Measurements from ENCODE around the gene CFAP97D2. TPM values are rescaled to one million over a fixed set of nuclear protein-coding genes. Genes with fewer than 3 reads are reported as not detected.
"Not testable (repeated sequence)": the region's sequence is repeated elsewhere in the genome, so short reads cannot be mapped to it uniquely, and the experiment has no call there.

Gene CFAP97D2
- total RNA-seq, 1 donor from 2014 or later, result not detected

- no peak for DNase-seq (ENCODE audit: low read depth)
- TF ChIP-seq, protein P1, sequence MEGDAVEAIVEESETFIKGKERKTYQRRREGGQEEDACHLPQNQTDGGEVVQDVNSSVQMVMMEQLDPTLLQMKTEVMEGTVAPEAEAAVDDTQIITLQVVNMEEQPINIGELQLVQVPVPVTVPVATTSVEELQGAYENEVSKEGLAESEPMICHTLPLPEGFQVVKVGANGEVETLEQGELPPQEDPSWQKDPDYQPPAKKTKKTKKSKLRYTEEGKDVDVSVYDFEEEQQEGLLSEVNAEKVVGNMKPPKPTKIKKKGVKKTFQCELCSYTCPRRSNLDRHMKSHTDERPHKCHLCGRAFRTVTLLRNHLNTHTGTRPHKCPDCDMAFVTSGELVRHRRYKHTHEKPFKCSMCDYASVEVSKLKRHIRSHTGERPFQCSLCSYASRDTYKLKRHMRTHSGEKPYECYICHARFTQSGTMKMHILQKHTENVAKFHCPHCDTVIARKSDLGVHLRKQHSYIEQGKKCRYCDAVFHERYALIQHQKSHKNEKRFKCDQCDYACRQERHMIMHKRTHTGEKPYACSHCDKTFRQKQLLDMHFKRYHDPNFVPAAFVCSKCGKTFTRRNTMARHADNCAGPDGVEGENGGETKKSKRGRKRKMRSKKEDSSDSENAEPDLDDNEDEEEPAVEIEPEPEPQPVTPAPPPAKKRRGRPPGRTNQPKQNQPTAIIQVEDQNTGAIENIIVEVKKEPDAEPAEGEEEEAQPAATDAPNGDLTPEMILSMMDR (conservative IDR thresholded peaks at IDR 0.05; ENCODE audit: low read depth, low read length), result no peak
- no peak overlapping the region for H3K4me3 ChIP-seq (ENCODE audit: low read depth, low read length)
Observed at GRCh38 chr13:114145722-114146121, 33.3 kb upstream of the CFAP97D2 start.

DNA sequence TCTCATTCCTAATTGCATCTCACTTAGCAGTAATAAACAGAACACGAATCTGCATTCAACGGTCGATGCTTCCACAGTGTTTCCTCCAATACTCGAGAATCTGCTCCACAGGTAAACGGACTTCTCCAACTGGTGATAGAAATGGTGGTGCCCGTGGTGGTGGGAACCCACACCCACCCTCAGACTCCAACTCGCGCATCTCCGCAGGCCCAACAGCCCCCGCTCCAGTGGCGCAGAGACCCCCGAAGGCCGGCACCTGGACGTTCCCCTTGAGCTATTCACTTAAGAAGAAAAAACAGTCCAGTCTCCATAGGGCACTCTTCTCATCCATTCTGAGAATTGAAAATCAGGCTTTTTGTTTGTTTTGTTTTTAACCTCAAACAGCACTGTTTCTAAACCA, 32.9 kb upstream of the CFAP97D2 start:
- TF ChIP-seq, protein P1 (conservative IDR thresholded peaks at IDR 0.05; ENCODE audit: low read depth, low read length), result no peak
- H3K4me3 ChIP-seq (ENCODE audit: low read depth, low read length), result no peak overlapping the region
- no peak for DNase-seq (ENCODE audit: low read depth)

DNA sequence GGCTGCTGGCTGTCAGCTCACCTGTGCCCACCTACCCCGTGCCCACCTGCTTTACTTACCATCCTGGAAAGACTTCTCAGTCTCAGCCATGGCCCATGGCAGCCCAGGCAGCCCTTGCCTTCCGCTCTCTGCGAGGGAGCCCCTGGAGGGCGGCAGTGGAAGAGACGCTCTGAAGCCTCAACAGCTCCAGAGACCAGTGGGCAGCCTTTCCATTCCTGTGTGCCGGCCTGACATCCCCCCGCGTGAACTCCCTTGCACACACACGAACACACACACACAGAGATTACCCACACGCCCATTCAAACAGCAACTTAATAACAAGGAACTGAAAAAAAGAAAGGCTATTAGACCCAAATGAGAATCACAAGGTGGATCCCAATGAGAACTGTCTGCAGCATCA, 32.4 kb upstream of the CFAP97D2 start:
- no peak overlapping the region for H3K4me3 ChIP-seq (ENCODE audit: low read depth, low read length)
- TF ChIP-seq, protein P1 (conservative IDR thresholded peaks at IDR 0.05; ENCODE audit: low read depth, low read length), result no peak
- no peak for DNase-seq (ENCODE audit: low read depth)

DNA sequence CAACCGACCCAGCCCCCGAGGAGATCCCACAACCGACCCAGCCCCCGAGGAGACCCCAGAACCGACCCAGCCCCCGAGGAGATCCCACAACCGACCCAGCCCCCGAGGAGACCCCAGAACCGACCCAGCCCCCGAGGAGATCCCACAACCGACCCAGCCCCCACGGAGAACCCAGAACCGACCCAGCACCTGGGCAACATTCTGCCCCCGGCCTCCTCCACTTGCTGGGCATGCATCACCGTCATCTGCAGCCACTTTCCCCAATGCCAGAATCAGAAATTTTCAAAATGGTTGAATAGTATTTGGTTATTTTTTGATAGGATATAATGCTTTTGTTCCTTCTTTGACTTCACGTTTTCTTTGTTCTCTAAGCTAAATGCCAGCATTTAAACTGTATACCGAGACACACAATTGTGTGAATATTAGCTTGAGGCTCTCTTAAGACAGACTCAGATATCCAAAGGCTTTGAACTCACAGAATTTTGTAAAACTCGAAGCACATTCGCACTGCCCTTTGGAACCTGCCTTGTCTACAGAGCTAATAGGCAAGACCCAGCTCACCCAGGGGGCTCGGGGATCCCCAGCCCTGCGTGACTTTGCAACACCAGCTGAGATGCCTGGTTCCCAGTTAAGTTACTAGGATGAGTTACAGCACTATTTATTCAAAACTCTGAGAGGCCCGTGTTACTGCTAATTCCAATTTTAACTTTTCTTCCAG, 31.1 kb upstream of the CFAP97D2 start:
- DNase-seq (ENCODE audit: low read depth), result no peak
- H3K4me3 ChIP-seq (ENCODE audit: low read depth, low read length), result no peak overlapping the region
- TF ChIP-seq, protein P1 (conservative IDR thresholded peaks at IDR 0.05; ENCODE audit: low read depth, low read length), result no peak

- TF ChIP-seq, protein P1 (conservative IDR thresholded peaks at IDR 0.05; ENCODE audit: low read depth, low read length), result no peak
Observed at GRCh38 chr13:114148521-114148855, 30.6 kb upstream of the CFAP97D2 start.

DNA sequence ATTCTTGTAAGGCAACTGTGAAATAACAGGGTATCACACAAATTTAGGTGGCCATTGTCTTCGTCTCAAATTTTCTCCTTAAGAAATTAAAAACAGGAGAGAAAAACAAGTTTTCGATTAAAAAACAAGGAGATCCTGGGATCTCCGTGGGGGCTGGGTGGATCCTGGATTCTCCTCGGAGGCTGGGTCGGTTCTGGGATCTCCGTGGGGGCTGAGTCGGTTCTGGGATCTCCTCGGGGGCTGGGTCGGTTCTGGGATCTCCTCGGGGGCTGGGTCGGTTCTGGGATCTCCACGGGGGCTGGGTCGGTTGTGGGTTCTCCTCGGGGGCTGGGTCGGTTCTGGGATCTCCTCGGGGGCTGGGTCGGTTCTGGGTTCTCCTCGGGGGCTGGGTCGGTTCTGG, 30.2 kb upstream of the CFAP97D2 start:
- not testable (repeated sequence) for H3K4me3 ChIP-seq (ENCODE audit: low read depth, low read length)

More at GRCh38 chr13:114148521-114148855, 30.6 kb upstream of the CFAP97D2 start:
- DNase-seq (ENCODE audit: low read depth), result no peak
- no peak overlapping the region for H3K4me3 ChIP-seq (ENCODE audit: low read depth, low read length)

DNA sequence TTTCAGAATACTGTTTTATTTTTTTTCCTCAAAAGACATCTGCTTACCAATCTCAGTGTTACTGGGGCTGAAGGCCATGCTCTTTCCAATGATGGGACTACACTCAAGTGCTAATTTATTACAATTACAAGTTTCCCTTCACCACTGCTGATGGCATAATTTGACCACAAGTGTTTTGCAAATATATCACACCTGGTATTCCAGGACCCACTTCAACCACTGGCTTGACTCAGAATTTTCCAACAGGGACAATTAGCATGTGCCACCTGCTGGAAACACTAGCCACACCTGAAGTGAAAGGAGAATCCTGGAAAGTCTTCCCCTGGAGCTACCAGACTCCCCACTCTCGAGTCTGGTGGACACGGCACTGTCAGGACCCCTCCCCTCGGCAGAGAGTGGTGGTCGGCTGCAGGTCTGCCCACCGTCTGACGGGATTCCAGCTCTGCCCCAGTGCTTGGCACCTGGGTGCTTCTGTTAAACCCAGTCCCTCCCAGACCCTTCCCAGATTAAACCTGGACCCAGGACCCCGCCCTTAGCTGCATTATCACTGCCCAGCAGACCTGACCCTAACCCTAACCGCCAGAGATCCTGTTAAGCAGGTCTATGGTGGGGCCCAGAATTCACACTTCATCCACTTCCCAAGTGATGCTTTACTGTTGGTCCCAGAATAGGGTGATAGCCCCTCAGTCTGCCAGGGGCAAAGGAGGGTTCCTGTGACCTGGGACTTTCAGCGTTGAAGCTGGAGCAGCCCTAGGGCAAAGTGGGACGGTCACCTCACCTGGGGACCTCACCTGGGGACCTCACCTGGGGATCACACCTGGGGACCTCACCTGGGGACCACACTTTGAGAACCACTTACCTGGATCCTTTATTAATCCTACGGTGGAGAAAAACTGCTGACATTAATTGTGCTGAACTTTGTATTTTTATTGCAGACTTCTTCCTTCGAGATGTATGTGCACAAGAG, 29.0 kb upstream of the CFAP97D2 start:
- no peak overlapping the region for H3K4me3 ChIP-seq (ENCODE audit: low read depth, low read length)
- TF ChIP-seq, protein P1 (conservative IDR thresholded peaks at IDR 0.05; ENCODE audit: low read depth, low read length), result peak; percentile 4
- DNase-seq (ENCODE audit: low read depth), result no peak

More for the DNA sequence above, 30.2 kb upstream of the CFAP97D2 start:
- not testable (repeated sequence) for DNase-seq (ENCODE audit: low read depth)
